Brain microvascular endothelial cell (primary cell): ENCODE measurements around the gene FADS2.

Experiments
- DNase-seq: peaks from one replicate; pipeline ENCODE4 v3.0.0-alpha.2; 2020
- H3K27ac ChIP-seq: fragments of 250-450 bp; sonication (Bioruptor Pico); 2 replicates; pipeline ENCODE4 v1.5.1; 2020; ENCODE audit warnings: mild to moderate bottlenecking, moderate library complexity
- H3K27me3 ChIP-seq: fragments of 250-450 bp; sonication (Bioruptor Pico); replicated peaks from 2 replicates; pipeline ENCODE4 v1.5.1; 2020; ENCODE audit warnings: mild to moderate bottlenecking
- H3K36me3 ChIP-seq: fragments of 250-450 bp; sonication (Bioruptor Pico); replicated peaks from 2 replicates; pipeline ENCODE4 v1.5.1; 2020; ENCODE audit warnings: mild to moderate bottlenecking
- H3K4me3 ChIP-seq: 2 replicates; pipeline ENCODE4 v1.5.1; 2011; ENCODE audit warnings: low read depth, mild to moderate bottlenecking, control low read depth, low read length, moderate library complexity
- in situ Hi-C: cut with HindIII; loops from 2 replicates; pipeline ENCODE4 v1.10.0; 2017; ENCODE audit warnings: low sequenced_read_pairs, low pct_ligation_motif_present
- TF ChIP-seq, protein P1 (sequence below): IDR thresholded peaks from 2 replicates; pipeline ENCODE4 v1.5.1; 2011; ENCODE audit warnings: low read depth, mild to moderate bottlenecking, moderate library complexity, low read length, control low read depth, inconsistent platforms; ENCODE audit errors: missing control alignments

Gene FADS2

DNA sequence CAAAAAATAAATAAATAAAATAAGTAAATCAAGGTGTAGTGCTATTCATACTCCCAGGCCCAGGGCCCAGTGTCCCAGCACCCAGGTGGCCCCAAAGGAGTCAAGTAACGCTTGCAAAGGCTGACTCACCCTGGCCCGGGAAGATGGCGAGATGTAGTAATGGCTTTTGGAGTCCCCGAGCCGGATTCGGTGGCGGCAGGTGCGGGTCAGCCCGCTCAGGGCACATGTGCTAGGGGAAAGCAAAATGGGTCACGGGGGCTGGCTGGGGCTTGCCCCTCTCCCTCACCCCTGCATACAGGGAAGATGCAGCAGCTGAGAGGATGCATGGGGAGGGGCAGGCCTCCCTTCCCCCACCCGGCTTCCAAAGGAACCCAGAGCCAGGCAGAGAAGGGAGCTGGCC is 74.2 kb downstream of the FADS2 start:
- H3K4me3 ChIP-seq, result no peak overlapping the region
- H3K36me3 ChIP-seq, result no peaks in the 10 kb centered on the region
- no peak overlapping the region for H3K27ac ChIP-seq
- no peak for DNase-seq
- no peaks in the 10 kb centered on the region for H3K27me3 ChIP-seq
- TF ChIP-seq, protein P1, sequence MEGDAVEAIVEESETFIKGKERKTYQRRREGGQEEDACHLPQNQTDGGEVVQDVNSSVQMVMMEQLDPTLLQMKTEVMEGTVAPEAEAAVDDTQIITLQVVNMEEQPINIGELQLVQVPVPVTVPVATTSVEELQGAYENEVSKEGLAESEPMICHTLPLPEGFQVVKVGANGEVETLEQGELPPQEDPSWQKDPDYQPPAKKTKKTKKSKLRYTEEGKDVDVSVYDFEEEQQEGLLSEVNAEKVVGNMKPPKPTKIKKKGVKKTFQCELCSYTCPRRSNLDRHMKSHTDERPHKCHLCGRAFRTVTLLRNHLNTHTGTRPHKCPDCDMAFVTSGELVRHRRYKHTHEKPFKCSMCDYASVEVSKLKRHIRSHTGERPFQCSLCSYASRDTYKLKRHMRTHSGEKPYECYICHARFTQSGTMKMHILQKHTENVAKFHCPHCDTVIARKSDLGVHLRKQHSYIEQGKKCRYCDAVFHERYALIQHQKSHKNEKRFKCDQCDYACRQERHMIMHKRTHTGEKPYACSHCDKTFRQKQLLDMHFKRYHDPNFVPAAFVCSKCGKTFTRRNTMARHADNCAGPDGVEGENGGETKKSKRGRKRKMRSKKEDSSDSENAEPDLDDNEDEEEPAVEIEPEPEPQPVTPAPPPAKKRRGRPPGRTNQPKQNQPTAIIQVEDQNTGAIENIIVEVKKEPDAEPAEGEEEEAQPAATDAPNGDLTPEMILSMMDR, result no peak
- in situ Hi-C loops, result loop anchor here (25.0 kb wide), 1 partner anchor 210 kb away; the partner anchor contains the start of gene INCENP

DNA sequence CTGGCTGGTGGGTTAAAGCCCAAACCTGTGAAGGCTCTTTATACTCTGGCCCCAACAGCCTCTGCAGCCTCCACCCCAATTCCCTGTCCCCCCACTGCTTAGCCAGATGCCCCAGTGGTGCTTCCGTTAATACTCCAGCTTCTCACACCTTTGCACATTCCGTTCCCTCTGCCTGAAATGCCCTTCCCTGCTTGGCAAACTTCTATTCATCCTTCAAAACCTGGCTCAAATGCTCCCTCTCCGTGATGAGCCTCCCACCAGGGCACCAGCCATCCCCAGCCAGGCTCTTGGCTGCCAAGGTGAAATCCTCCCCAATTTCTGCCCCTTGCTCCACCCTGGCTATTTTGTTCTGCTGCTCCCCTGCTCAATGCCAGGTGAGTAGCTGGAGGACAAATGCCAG is 75.7 kb downstream of the FADS2 start:
- Histone ChIP-seq H3K36me3 (no peaks in the 10 kb centered on the region), H3K27ac (no peak overlapping the region), H3K4me3 (no peak overlapping the region), H3K27me3 (no peaks in the 10 kb centered on the region)
- TF ChIP-seq, protein P1, result no peak
- in situ Hi-C loops, result loop anchor here (25.0 kb wide), 1 partner anchor 208 kb away; the partner anchor contains the start of gene INCENP
- no peak for DNase-seq

DNA sequence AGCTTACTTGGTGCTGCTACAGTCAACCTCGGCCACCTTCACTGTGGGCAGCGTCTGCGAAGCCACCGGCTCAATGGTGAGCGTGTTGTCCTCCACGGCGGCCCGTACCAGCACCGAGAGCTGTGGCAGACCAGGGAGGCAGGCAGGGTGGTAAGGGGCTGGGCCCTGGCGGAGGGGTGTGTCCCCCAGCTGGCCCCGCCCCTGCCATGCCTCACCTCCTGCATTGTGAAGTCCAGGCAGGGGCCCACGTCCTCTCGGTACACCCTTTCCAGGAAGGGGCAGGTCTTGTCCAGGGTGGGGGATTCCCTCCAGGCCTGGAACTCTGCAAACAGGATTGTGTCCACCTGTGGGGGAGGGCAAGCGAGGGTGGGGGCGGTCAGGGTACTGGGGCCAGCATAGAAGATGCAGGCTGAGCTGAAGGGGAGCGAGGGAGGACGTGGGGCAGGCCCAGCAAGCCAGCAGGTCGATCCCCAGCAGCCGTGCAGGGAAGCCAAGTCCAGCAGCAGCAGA is 76.5 kb downstream of the FADS2 start:
- TF ChIP-seq, protein P1, result no peak
- in situ Hi-C loops, result loop anchor here (25.0 kb wide), 1 partner anchor 208 kb away; the partner anchor contains the start of gene INCENP
- no peak for DNase-seq

DNA sequence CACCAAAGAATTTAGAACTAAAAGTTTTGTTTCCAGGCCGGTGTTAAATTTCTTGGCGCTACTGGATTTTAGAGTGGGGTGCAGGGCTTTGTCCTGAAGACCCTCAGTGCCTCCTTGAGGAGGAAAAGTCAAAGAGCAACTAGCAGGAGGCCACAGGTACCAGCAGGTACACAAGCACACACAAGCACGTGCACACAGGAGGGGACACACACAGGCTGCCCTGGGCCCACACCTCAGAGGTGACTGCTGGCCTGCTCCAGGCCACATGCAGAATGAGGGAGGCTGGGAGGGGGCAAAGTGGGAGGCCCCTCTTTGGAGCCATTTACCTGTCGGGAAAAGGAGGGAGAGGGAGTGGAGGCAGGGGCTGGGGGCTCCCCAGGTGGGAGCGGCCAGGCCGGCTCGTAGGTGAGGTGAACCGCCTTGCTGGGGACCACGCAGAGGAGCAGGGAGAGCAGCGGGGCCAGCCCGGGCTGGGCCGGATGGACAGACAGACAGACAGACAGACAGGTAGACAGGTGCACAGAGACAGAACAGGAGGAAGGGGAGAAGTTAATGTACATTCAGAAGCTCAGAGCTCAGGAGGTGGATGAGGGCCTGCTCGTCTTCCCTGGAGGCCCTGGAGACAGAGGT is 77.1 kb downstream of the FADS2 start:
- no peaks in the 10 kb centered on the region for H3K27me3 ChIP-seq
- TF ChIP-seq, protein P1, result no peak

More for the DNA sequence above, 76.5 kb downstream of the FADS2 start:
- Histone ChIP-seq H3K27me3 (no peaks in the 10 kb centered on the region), H3K36me3 (no peaks in the 10 kb centered on the region), H3K4me3 (no peak overlapping the region), H3K27ac (no peak overlapping the region)

DNA sequence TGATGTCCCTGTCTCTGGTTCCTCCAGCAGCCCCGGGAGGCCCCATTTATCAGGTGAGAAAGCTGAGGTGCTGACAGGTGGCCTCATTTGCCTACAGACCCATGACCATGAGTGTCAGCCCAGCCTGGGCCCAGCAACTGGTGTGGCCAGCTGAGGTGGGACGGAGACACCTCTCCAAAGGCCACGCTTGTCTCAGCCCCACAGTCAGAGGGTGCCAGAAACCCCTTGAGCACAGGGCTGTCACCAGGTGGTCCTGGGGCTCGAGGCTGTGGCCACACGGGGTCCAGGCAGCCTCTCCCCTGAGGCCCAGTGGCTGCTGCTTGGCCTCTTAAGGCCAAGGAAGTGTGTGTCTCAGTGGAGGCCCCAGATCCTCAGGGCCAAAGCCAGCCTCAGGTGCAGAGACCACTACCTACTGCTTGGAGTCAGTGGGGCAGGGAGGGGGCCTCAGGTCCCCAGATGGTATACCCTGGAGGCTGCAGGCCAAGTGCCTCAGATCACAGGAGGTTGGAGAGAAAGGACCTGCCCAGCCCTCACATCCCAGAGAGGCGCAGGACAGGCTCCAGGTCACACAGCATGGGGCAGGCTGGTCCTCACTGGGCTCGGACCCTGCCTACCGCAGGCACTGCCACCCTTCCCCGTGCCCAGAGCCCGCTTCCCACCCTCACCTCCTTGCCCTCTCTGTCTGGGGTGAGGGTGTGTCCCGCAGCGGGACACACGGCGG is 77.9 kb downstream of the FADS2 start:
- TF ChIP-seq, protein P1, result no peak
- Histone ChIP-seq H3K4me3 (no peak overlapping the region), H3K27me3 (no peaks in the 10 kb centered on the region), H3K27ac (no peak overlapping the region), H3K36me3 (no peaks in the 10 kb centered on the region)
- in situ Hi-C loops, result loop anchor here (25.0 kb wide), 1 partner anchor 206 kb away; the partner anchor contains the start of gene INCENP
- DNase-seq, result no peak

More for the DNA sequence above, 77.1 kb downstream of the FADS2 start:
- no peak for DNase-seq
- Histone ChIP-seq H3K4me3 (no peak overlapping the region), H3K27ac (no peak overlapping the region), H3K36me3 (no peaks in the 10 kb centered on the region)
- in situ Hi-C loops, result loop anchor here (25.0 kb wide), 1 partner anchor 207 kb away; the partner anchor contains the start of gene INCENP
